Measurements from ENCODE around the gene INO80D.

The INO80D gene

DNA sequence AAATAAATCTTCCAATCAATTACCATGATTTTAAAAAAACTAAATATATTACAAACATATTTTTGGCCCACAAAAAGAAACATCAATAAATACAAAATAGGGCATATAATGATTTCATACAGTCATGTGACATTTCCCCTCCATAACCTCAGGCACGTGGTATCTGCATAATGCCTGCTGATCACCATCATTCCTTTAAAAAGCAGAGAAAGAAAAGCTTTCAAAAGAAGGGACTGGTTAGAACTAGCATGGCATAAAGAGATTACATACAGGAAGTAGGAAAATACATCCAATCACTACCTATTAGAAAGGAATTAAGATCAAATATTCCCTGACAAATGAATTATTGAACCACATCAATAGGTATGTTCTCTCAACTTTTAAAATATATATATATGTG, 83.5 kb downstream of the INO80D start:
- no peak overlapping the region for H3K4me3 ChIP-seq
- TF ChIP-seq, protein P1, sequence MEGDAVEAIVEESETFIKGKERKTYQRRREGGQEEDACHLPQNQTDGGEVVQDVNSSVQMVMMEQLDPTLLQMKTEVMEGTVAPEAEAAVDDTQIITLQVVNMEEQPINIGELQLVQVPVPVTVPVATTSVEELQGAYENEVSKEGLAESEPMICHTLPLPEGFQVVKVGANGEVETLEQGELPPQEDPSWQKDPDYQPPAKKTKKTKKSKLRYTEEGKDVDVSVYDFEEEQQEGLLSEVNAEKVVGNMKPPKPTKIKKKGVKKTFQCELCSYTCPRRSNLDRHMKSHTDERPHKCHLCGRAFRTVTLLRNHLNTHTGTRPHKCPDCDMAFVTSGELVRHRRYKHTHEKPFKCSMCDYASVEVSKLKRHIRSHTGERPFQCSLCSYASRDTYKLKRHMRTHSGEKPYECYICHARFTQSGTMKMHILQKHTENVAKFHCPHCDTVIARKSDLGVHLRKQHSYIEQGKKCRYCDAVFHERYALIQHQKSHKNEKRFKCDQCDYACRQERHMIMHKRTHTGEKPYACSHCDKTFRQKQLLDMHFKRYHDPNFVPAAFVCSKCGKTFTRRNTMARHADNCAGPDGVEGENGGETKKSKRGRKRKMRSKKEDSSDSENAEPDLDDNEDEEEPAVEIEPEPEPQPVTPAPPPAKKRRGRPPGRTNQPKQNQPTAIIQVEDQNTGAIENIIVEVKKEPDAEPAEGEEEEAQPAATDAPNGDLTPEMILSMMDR (IDR thresholded peaks at IDR 0.05), result no peak
- no peak for DNase-seq (ENCODE audit: low spot score)

DNA sequence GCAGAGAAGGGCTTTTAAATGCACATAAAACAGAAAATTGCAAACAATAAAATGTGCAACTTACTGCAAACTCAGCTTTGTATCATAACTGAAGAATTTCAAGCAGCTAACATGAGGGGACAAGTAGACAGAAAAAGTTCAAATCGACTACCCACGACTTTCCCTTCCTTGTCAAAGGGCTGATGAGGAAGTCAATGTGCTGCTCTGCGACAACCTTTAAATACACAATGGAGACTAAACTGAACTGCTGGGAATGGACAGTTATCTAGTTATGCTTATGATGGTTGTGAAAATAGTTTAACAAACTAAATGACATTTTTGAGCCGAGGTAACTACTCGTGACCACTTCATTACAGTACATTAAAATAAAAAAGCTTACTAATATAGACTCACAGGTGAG, 84.1 kb downstream of the INO80D start:
- Histone ChIP-seq H3K4me3 (no peak overlapping the region), H3K27ac (no peak overlapping the region)
- no peak for DNase-seq (ENCODE audit: low spot score)
- TF ChIP-seq, protein P1 (IDR thresholded peaks at IDR 0.05), result no peak

More for the DNA sequence above, 83.5 kb downstream of the INO80D start:
- no peak overlapping the region for H3K27ac ChIP-seq

DNA sequence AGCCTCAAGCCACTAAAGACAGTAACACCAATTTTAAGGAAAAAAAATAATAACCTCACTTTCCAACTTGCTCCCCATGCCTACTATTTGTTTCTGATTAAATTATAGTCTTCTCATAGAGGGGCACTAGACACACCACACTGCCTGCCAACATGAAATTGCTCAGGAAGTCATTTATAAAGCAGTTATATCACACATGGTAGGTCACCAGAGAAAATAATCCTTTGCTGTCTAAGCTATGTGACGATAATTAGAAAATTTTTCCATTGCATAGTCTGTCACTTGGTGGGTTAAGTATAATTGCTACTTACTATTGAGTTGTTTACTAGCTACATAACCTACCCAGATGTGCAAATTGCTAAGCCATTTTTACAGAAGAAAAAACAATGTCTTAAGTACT, 85.2 kb downstream of the INO80D start:
- no peak overlapping the region for H3K27ac ChIP-seq
- TF ChIP-seq, protein P1 (IDR thresholded peaks at IDR 0.05), result no peak
- H3K4me3 ChIP-seq, result no peak overlapping the region
- no peak for DNase-seq (ENCODE audit: low spot score)

DNA sequence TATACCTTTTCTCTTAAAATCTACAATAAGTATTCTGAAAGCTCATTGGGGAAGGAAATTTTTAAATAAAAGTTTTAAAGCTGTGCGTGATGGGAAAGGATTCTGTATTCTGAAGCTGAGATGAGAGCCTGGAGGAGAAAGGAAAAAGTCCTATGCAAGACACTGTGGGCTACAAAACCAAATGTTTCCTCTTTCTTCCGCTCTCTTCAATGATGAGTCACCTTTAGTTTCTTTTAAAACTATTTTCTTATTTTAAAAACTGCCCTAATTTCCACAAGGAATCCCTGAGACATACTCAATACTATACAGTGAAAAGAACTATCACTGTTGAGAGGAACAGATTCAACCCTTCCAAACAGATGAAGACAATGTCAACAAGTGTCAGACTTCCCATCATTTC, 87.4 kb downstream of the INO80D start:
- Histone ChIP-seq H3K27ac (no peak overlapping the region), H3K4me3 (no peak overlapping the region)
- TF ChIP-seq, protein P1 (IDR thresholded peaks at IDR 0.05), result no peak
- no peak for DNase-seq (ENCODE audit: low spot score)

DNA sequence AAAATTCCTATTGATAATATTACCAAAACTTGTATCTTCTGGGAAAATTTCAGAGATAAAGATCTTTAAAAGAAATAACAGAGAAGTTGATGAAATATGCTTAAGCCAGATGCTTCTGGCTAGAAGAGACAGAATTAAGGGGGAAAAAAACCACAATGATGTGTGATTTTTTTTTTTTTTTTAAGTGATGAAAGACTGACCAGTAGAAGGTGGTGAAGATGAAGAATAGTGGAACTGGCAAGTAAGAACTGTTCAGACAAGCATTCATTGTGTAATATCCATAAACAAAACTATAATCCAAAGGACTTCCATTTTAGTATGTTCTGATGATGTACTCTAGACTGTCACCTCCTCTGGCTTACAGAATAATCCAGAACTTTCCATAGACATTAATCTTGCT, 89.8 kb downstream of the INO80D start:
- Histone ChIP-seq H3K4me3 (no peak overlapping the region), H3K27ac (no peak overlapping the region)
- TF ChIP-seq, protein P1 (IDR thresholded peaks at IDR 0.05), result no peak
- no peak for DNase-seq (ENCODE audit: low spot score)

DNA sequence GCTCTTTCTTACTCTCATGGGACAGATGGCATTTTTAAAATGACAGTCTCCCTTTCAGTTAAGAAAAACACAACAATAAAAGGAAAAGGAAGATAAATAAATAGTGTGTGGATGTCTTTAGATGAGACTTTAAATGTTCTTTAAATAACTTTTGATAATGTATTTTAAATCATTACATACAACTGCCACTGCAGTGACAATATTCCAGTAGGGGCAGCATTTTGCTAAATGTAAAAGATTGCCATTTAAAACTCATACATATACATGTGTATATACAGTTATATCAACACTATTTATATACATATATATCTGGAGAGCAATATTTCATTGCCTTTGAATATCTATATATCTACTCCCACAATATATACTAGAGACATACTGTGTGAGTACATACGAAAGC, 90.7 kb downstream of the INO80D start:
- H3K4me3 ChIP-seq, result no peak overlapping the region
- DNase-seq (ENCODE audit: low spot score), result no peak
- TF ChIP-seq, protein P1 (IDR thresholded peaks at IDR 0.05), result no peak

DNA sequence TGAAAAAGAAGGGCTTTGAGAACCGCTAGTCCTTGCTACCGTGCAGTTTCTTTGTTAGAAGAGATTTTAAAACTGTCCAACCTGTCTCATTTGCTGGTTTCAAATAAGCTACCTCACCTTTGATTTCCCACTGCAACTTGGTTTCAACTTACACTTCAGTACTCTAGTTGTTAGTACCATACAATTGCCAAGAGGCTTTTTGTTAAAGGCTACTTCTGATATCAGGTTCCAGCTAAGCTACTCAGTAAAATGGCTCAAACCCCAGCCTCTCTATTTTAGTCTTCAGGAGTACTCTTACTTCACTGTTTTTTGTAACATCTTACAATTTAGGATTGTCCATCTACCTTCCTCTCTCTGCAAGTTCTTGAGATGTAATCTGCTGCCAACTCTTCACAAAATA, 91.6 kb downstream of the INO80D start:
- no peak overlapping the region for H3K27ac ChIP-seq
- TF ChIP-seq, protein P1 (IDR thresholded peaks at IDR 0.05), result no peak
- no peak overlapping the region for H3K4me3 ChIP-seq
- DNase-seq (ENCODE audit: low spot score), result no peak

More for the DNA sequence above, 90.7 kb downstream of the INO80D start:
- no peak overlapping the region for H3K27ac ChIP-seq

Data from coronary artery (tissue), 2 donors.